Measurements from ENCODE around the gene PBX1.

Gene PBX1

DNA sequence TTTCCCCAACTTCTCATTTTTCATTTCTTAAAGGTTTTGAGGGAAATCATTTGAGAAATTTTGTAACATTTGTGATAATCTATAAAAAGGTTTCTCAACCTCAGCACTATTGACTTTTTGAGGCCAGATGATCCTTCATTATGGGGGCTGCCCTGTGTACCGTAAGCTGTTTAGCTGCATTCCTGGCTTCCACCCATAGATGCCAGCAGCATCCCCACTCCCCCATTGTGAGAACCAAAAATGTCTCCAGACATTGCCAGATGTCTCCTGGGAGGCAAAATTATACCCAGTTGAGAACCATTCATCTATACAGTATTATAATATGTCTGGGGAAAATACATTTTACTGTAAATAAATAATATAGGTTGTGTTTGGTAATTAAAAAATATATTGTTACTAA is 146.0 kb downstream of the PBX1 start:
- no peak for DNase-seq

DNA sequence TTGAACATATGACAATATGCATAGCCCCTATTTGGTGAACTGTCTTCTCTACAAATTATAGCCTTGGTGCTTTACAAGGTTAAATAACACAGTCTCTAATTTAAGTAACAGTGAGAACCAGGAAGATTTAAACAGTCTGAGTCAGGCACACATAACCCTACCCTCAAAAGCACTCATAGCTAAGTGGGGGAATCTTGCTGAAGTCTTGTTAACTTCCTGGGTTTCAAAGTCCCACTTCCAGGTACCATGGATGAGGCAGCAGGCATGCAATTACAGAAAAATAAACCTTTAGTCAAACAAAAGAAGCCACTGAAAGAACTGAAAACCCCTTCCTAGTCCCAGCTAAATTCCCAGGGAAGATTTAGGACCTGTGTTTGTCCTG is 147.6 kb downstream of the PBX1 start:
- DNase-seq: no peak

- DNase-seq: no peak
Measured at GRCh38 chr1:164707868-164708331, 148.9 kb downstream of the PBX1 start.

DNA sequence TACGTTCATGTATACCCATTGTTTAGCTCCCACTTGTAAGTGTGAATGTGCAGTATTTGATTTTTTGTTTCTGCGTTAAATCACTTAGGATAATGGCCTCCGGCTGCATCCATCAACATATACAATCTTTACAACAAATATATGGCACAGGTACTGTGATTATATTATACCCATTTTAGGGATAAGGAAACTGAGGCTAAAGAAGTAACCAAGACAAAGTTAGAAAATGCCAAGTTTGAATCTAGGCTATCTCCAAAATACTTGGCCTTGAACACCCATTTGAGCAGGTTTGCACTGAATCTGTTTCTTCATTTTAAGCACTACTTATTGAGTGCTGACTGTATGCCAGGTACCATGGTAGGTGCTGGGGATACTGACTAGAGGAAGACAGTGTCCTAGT is 149.6 kb downstream of the PBX1 start:
- DNase-seq: no peak

DNA sequence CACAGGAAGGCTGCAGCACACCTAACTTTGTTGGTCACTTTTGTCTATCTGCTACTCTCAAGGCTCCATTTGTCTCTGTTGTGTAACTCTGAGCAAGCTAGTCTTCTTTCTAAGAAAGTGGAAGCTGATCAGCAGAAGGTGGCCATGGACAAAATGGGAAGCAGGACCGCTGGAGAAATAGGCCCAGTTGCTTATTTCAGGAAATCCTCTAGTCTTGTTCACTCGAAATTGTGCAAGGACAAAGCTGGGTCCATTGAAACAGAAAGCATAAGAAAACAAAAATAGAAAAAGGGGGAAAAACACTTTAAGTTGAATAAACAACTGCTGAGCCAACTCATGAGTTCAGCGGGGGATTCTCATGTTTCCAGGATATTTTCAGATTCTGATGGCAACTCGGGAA is 150.1 kb downstream of the PBX1 start:
- DNase-seq: no peak

DNA sequence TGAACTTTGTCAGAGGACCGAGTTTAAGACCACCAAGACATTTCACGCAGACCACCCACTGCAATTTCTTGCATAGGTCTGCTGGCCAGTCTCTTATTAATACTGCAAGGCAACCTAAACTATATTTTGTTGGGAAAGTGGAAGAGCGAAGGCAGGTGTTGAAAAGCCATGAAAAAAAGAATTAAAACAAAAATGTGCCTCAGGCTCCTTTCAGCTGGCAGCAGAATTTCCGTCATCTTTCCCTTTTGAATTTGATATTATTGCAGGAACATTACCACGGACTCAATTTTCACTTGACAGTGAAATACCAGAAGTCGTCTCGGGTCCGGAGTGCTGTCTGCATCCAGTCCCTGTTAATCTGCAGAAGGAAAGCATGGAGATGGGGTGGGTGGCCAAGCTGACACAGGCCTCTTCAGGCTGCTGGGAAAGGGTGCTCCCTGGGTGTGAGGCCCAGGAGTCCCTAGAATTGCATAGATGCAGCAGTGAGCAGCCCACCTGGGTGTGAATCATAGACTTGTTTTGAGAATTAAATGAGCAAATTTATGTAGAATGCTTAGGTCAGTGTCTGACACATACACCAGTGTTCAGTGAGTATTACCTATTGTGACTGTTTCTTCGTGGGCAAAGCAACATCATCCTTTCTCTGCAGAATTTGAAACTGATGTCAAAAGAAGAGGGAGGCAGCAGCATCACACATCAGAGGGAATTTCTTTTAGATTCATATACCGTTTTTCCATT is 150.7 kb downstream of the PBX1 start:
- DNase-seq: no peak

GRCh38 chr1:164712131-164713036 is 153.4 kb downstream of the PBX1 start:
- DNase-seq: no peak

- no peak for DNase-seq
Measured at GRCh38 chr1:164713456-164714207, 154.6 kb downstream of the PBX1 start.

DNA sequence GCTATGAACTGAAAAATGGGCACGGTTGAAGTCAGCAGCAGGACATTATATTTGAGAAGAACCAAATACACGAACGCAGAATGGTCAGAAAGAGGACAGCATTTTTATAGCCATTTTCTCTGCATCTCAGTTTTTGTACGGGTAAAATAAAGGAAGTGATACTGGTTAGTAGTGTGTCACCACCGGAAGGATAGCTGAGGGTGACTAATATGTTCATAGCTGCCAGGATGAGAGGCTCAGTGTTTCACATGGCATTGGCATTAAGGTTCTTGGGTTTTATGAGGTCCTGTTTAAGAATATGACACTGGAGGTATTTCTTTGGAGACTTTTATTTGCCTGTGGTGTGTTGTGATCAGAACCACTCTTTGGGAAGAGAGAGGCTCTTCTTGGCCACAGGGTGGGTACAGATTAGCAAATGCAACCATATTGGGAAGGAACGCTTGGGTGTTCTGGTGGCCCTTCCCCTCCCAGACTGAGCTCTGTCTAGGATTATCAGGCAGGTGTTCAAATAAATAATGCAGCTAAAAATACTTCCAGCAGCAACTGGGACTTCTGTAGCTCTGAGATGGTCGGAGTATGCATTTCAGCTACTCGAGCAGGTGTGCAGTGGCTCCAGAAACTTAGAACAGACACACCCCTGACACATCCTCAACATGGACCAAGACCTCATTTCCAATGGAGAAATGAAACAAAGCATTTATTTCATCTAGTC is 158.2 kb downstream of the PBX1 start:
- no peak for DNase-seq

- no peak for DNase-seq
Measured at GRCh38 chr1:164718821-164719220, 159.8 kb downstream of the PBX1 start.

DNA sequence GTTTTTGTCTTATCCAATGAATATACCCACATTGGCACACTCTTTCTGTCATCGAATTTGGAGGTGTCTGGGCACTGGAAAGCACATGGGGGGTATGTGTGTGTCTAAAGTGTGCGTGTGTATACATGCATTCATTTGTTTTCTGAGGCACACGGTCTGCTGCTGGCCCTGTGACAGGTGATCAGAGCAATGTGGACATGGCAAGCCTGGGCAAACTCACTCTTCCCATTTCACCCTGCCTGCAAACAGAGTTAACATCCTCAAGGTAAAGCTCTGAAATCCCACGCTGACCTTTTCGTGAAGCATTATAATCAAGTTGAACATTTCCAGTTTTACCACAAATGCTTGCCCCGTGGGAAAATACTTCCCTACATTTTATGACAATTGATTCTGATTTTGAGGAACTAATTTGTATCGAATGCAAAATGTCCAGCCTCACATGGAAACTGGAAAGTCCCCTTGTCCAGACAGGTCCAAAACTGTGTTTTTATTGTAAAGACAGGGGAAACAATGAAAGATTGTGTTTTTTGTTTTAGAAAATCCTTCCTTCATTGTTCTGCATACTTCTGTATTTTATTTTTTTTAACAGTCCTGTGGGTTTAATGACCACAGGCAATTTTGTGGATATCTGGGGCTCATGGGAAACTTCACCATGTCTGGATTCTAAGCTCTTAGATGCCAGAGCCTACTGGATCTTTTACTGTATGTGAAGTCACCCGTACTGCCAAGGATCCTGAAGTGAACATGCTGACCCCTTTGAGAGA is 160.9 kb downstream of the PBX1 start:
- no peak for DNase-seq

GRCh38 chr1:164720440-164721227 is 161.7 kb downstream of the PBX1 start:
- no peak for DNase-seq

DNA sequence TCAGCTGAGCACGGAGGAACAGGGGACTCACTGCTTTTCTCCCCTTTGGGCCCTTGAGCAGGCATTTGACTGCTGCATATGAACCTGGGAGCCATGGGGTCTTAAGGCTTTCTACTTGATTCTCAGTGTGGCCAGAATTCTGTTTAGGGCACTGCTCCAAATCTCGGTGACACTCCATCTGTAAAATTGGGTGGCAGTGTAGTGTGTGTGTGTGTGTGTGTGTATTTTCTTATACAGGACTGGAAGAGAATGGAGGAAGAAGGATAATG is 162.2 kb downstream of the PBX1 start:
- DNase-seq: no peak

GRCh38 chr1:164723296-164723798 is 164.4 kb downstream of the PBX1 start:
- DNase-seq: no peak

DNA sequence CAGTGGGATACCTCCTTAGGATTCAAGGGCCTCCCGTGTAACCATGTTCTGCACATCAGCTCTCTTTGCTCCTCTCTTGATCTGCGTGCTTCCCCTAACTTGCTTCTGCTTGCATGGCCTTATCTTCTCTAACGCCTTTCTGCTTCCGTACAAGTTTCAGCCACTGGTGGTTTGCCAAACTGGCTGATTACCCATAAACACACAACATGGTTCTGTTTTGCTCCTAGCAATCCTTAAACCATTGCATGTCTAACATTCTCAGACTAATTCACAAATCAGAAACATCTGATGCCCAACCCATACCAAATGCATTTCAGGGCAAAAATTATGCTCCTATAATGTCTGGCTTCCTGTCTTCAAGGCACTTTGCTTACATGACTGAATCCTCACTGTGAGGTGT is 166.4 kb downstream of the PBX1 start:
- no peak for DNase-seq

DNA sequence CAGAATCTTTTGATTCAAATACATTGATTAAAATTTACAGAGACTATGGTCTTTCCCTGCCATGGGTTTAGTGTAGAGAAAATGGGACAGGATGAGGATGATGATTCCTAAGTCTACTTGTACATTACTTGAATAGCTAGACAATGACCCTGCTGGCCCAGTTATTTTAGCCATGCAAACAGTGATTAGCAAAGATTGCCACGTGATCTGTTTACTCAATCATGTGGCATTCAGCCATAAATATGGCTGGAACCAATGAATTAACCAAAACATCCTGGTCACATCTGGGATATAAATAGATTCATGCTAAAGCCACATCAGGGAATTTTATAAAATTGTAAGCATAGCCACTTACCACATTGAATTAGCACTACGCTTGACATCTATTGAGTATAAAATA is 167.3 kb downstream of the PBX1 start:
- DNase-seq: no peak

GRCh38 chr1:164728719-164729118 is 169.7 kb downstream of the PBX1 start:
- DNase-seq: no peak

DNA sequence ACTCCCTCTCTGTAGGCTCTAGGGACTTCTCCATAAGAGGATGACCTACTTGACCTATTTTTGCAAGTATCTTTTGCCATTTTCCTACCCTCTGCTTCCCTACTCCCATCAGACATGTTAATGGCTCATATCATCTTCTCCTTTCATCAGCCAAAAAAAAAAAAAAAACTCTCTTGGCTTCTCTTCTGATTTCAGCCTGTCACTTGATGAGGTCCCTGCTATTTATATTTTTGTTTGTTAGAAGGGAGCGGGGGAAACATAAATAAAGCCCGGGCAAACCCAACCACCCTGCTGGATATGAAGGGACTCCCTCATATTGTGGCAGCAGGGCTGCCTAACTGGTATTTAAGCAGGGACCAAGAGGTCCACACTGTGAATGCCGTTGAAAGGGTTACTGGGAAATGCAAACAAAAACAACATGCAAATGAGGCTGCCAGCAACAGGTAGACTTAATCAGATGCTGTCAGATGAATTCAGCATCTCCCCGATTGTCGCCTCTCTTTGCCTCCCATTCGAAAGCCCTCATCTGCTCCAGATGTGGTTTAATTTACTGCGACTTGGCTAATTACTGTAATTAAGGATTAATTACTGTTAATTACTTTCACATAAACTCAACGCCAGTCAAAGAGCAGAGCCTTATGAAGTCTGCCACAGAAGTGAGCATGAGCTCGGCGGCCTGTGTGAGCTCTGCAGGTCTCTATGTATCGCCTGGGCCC is 172.3 kb downstream of the PBX1 start:
- no peak for DNase-seq

GRCh38 chr1:164733070-164733469 is 174.1 kb downstream of the PBX1 start:
- no peak for DNase-seq

- no peak for DNase-seq
Measured at GRCh38 chr1:164733734-164734133, 174.8 kb downstream of the PBX1 start.
